Ishikawa (cell line): ENCODE data around the gene NTRK3.

Source experiments
- CEBPB ChIP-seq: IDR thresholded peaks from 2 replicates; pipeline ENCODE4 v1.6.1; 2012
- CREB1 ChIP-seq: IDR thresholded peaks from 2 replicates; pipeline ENCODE4 v1.6.1; 2012; ENCODE audit warnings: low read depth
- EGR1 ChIP-seq: IDR thresholded peaks from 2 replicates; pipeline ENCODE4 v1.6.1; 2012
- EP300 ChIP-seq: IDR thresholded peaks from 2 replicates; pipeline ENCODE4 v1.6.1; 2012; ENCODE audit warnings: borderline replicate concordance
- FOXM1 ChIP-seq: IDR thresholded peaks from 2 replicates; pipeline ENCODE4 v1.6.1; 2012; ENCODE audit warnings: low read depth, borderline replicate concordance
- NFIC ChIP-seq: IDR thresholded peaks from 2 replicates; pipeline ENCODE4 v1.6.1; 2012
- RAD21 ChIP-seq: IDR thresholded peaks from 2 replicates; pipeline ENCODE4 v1.6.1; 2012; ENCODE audit warnings: low read depth
- TAF1 ChIP-seq: IDR thresholded peaks from 2 replicates; pipeline ENCODE4 v1.6.1; 2012; ENCODE audit warnings: low read depth, mild to moderate bottlenecking
- TCF12 ChIP-seq: IDR thresholded peaks from 2 replicates; pipeline ENCODE4 v1.6.1; 2012; ENCODE audit warnings: low read depth
- TEAD4 ChIP-seq: IDR thresholded peaks from 2 replicates; pipeline ENCODE4 v1.6.1; 2012
- USF1 ChIP-seq: IDR thresholded peaks from 2 replicates; pipeline ENCODE4 v1.6.1; 2012
- YY1 ChIP-seq: IDR thresholded peaks from 2 replicates; pipeline ENCODE4 v1.6.1; 2012; ENCODE audit warnings: low read depth
- ZBTB7A ChIP-seq: IDR thresholded peaks from 2 replicates; pipeline ENCODE4 v1.6.1; 2012; ENCODE audit warnings: low read depth
- TF ChIP-seq, protein P1 (sequence below): IDR thresholded peaks from 2 replicates; pipeline ENCODE4 v1.6.1; 2012
- TF ChIP-seq, protein P2 (sequence below): IDR thresholded peaks from 2 replicates; pipeline ENCODE4 v1.6.1; 2012; ENCODE audit warnings: low read depth, mild to moderate bottlenecking

Gene NTRK3

DNA sequence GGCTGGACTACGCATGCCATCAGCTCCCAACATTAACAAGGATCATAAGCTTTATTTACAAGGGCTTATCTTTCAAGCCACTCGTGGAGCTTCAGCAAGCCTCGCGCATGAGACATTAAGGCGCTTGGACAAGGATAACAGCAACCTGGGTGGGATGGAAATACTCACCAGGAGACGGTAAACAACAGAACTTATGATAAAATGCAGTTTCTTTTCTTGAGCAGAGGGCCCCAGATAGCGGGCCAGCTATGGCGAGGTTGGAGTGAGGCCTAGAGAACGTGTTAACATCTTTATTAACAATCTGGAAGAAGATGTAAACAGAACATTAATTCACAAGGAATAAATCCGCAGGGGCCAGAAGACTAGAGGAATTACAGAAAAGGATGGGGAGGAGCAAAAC is 158.2 kb downstream of the NTRK3 start:
- no peak for TF ChIP-seq EGR1
- TF ChIP-seq CREB1: no peak
- TF ChIP-seq EP300: no peak
- no peak for TF ChIP-seq TEAD4
- no peak for TF ChIP-seq CEBPB
- TF ChIP-seq RAD21: no peak
- TF ChIP-seq USF1: no peak
- no peak for TF ChIP-seq TAF1
- TF ChIP-seq YY1: no peak
- TF ChIP-seq, protein P1, sequence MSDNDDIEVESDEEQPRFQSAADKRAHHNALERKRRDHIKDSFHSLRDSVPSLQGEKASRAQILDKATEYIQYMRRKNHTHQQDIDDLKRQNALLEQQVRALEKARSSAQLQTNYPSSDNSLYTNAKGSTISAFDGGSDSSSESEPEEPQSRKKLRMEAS: no peak

DNA sequence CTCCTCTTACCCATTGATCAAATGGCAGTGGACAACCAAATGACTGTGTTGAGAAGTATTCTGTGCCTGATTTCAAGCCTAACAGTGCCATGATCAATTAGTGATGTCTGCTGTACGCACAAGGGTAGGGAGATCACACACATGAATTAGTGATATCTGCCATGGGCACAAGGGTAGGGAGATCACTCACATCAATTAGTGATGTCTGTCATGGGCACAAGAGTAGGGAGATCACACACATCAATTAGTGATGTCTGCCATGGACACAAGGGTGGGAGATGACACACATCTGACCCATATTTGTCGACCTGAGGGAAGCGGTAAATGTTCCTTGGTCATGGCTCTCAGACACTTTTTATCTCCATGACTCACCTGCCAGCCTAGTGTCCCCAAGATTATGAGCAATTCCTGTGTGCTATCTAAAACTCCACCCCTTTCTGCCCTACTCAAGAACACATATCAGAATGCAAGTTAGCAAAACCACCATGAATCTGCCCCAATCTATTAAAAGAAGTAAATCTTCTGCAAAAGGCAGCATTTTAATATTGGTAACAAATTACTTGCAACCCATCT is 165.0 kb downstream of the NTRK3 start:
- TF ChIP-seq USF1: no peak
- no peak for TF ChIP-seq RAD21
- no peak for TF ChIP-seq EP300
- TF ChIP-seq CREB1: no peak
- TF ChIP-seq TAF1: no peak
- TF ChIP-seq, protein P1: no peak
- TF ChIP-seq TEAD4: no peak
- TF ChIP-seq YY1: no peak
- TF ChIP-seq, protein P2, sequence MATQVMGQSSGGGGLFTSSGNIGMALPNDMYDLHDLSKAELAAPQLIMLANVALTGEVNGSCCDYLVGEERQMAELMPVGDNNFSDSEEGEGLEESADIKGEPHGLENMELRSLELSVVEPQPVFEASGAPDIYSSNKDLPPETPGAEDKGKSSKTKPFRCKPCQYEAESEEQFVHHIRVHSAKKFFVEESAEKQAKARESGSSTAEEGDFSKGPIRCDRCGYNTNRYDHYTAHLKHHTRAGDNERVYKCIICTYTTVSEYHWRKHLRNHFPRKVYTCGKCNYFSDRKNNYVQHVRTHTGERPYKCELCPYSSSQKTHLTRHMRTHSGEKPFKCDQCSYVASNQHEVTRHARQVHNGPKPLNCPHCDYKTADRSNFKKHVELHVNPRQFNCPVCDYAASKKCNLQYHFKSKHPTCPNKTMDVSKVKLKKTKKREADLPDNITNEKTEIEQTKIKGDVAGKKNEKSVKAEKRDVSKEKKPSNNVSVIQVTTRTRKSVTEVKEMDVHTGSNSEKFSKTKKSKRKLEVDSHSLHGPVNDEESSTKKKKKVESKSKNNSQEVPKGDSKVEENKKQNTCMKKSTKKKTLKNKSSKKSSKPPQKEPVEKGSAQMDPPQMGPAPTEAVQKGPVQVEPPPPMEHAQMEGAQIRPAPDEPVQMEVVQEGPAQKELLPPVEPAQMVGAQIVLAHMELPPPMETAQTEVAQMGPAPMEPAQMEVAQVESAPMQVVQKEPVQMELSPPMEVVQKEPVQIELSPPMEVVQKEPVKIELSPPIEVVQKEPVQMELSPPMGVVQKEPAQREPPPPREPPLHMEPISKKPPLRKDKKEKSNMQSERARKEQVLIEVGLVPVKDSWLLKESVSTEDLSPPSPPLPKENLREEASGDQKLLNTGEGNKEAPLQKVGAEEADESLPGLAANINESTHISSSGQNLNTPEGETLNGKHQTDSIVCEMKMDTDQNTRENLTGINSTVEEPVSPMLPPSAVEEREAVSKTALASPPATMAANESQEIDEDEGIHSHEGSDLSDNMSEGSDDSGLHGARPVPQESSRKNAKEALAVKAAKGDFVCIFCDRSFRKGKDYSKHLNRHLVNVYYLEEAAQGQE: no peak
- TF ChIP-seq ZBTB7A: no peak
- TF ChIP-seq EGR1: no peak

DNA sequence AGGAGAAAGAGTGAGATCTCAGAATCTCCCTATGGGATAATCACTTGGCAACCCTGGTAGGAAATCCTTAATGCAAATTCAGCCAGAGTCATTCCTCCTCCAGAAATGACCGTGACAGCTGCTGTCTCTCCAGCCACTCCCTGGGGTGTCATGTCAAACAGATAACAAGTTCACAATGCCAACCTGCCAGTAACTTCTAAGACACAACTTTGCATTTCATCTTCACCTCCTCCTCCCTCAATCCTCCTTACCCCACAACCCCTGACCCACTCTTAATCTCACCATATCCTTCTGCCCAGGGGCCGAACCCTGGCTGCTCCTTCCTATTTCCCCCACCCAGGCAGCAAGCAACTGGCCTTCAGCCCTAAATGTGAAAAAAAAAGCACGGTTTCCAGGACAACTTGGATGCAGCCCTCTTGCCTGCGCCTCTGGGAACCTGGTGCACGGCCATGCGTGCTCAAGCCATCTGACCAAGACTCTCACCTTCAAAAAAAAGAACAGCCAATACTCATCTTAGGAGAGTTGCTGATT is 166.0 kb downstream of the NTRK3 start:
- TF ChIP-seq USF1 (no peak), EP300 (no peak), TEAD4 (no peak), CEBPB (no peak), RAD21 (no peak), ZBTB7A (no peak), FOXM1 (no peak)
- TF ChIP-seq, protein P2: no peak

DNA sequence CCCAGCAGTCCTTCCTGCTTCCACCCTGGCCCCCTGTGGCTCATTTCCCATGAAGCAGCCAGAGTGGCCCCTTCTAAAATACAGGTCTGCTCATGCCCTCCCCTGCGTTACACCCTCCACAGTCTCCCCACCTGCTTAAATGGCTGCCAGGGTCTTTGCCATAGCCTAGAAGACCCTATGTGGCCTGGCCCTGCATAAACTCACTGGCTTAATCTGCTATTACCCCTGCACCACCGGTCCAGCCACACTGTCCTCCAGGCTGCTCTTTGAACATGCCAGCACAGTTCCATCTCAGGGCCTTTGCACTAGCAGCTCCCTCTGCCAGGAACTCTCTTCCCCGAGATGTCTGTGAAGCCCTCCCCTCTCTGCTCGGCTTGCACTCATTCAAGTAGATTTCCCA is 166.8 kb downstream of the NTRK3 start:
- TF ChIP-seq EP300 (no peak), ZBTB7A (no peak)

GRCh38 chr15:88089024-88089620 is 167.4 kb downstream of the NTRK3 start:
- TF ChIP-seq EP300: no peak
- TF ChIP-seq CEBPB: no peak
- no peak for TF ChIP-seq NFIC
- no peak for TF ChIP-seq FOXM1
- no peak for TF ChIP-seq TCF12
- TF ChIP-seq, protein P1: no peak
- TF ChIP-seq USF1: no peak
- no peak for TF ChIP-seq RAD21
- TF ChIP-seq CREB1: no peak
